SK-N-MC (cell line): ENCODE measurements around the gene S100A1.
A peak's percentile ranks its signal among the peaks of the same experiment; 100 is the strongest.

Source experiments
- DNase-seq: peaks from one replicate; pipeline ENCODE4 v3.0.0-alpha.2; 2011; ENCODE audit warnings: low read depth, low spot score
- H3K27ac ChIP-seq: fragments of 200-600 bp; sonication (generic); 2 replicates; pipeline ENCODE4 v1.5.1; 2016; ENCODE audit warnings: mixed run types
- H3K36me3 ChIP-seq: fragments of 200-600 bp; sonication (generic); 2 replicates; pipeline ENCODE4 v1.6.1; 2017; ENCODE audit warnings: antibody characterized with exemption, low read length, mixed read lengths; ENCODE audit not compliant: insufficient read depth
- H3K4me3 ChIP-seq: fragments of 200-600 bp; sonication (generic); 2 replicates; pipeline ENCODE4 v1.5.1; 2016
- H3K9ac ChIP-seq: fragments of 200-600 bp; sonication (generic); 2 replicates; pipeline ENCODE4 v1.8.0; 2017; ENCODE audit warnings: mixed run types, mixed read lengths; ENCODE audit not compliant: insufficient read length
- H3K9me3 ChIP-seq: fragments of 200-600 bp; sonication (generic); 2 replicates; pipeline ENCODE4 v1.6.1; 2017; ENCODE audit warnings: low read depth, mild to moderate bottlenecking, antibody characterized with exemption, low read length, moderate library complexity, mixed read lengths
- EZH2 ChIP-seq: fragments of 200-600 bp; sonication (generic); IDR thresholded peaks from one replicate; pipeline ENCODE4 v1.6.1; 2017; ENCODE audit warnings: antibody characterized with exemption
- FOXP2 ChIP-seq: optimal IDR thresholded peaks from 2 replicates; pipeline ENCODE3; 2011; ENCODE audit warnings: mild to moderate bottlenecking, moderate library complexity; ENCODE audit not compliant: insufficient read depth; ENCODE audit errors: extremely low read length, control extremely low read depth
- POLR2AphosphoS5 ChIP-seq: IDR thresholded peaks from 2 replicates; pipeline ENCODE4 v1.6.1; 2012; ENCODE audit warnings: mild to moderate bottlenecking, low read depth, low read length, borderline replicate concordance

The S100A1 gene

GRCh38 chr1:153642161-153642560 lies 13.9 kb downstream of the S100A1 start:
- Histone ChIP-seq H3K9ac (no peak overlapping the region), H3K4me3 (no peak overlapping the region), H3K27ac (no peak overlapping the region), H3K9me3 (no peaks in the 10 kb centered on the region), H3K36me3 (peaks cover 95% of the 10 kb centered on the region)
- no peak for DNase-seq
- TF ChIP-seq FOXP2 (no peak), EZH2 (no peak), POLR2AphosphoS5 (peak; percentile 19; the same call in 1 of the 2 replicates)

- no peak overlapping the region for H3K27ac ChIP-seq
- no peak overlapping the region for H3K4me3 ChIP-seq
- TF ChIP-seq POLR2AphosphoS5 (0 out of 2 replicates have a peak, but pooled peaks have one; percentile 4), FOXP2 (no peak)
- no peak overlapping the region for H3K9ac ChIP-seq
- H3K36me3 ChIP-seq = peaks cover 86% of the 10 kb centered on the region
- no peak for DNase-seq
- no peaks in the 10 kb centered on the region for H3K9me3 ChIP-seq
These were observed 14.9 kb downstream of the S100A1 start for GRCh38 chr1:153643100-153643499.

GRCh38 chr1:153643816-153644215 lies 15.6 kb downstream of the S100A1 start:
- no peak overlapping the region for H3K9ac ChIP-seq
- peaks cover 78% of the 10 kb centered on the region for H3K36me3 ChIP-seq
- no peak overlapping the region for H3K4me3 ChIP-seq
- no peak for TF ChIP-seq FOXP2
- no peak for TF ChIP-seq POLR2AphosphoS5
- TF ChIP-seq EZH2 = no peak
- H3K9me3 ChIP-seq = no peaks in the 10 kb centered on the region
- H3K27ac ChIP-seq = no peak overlapping the region
- DNase-seq = no peak

- H3K9me3 ChIP-seq = no peaks in the 10 kb centered on the region
- H3K9ac ChIP-seq = no peak overlapping the region
- H3K27ac ChIP-seq = peak overlapping the region; percentile 14; the same call in 1 of the 2 replicates
- H3K36me3 ChIP-seq = peaks cover 48% of the 10 kb centered on the region
- no peak for DNase-seq
- no peak overlapping the region for H3K4me3 ChIP-seq
- TF ChIP-seq FOXP2 (no peak), EZH2 (no peak), POLR2AphosphoS5 (no peak)
These were observed 18.6 kb downstream of the S100A1 start for GRCh38 chr1:153646672-153647345.

- Histone ChIP-seq H3K4me3 (no peak overlapping the region), H3K9me3 (no peaks in the 10 kb centered on the region), H3K36me3 (peaks cover 43% of the 10 kb centered on the region), H3K27ac (peak overlapping the region; percentile 14; the same call in 1 of the 2 replicates), H3K9ac (no peak overlapping the region)
- peak; percentile 14; the same call in 1 of the 2 replicates for TF ChIP-seq POLR2AphosphoS5
- TF ChIP-seq FOXP2 = no peak
- DNase-seq = no peak
These were observed 19.1 kb downstream of the S100A1 start for GRCh38 chr1:153647346-153647714.

- Histone ChIP-seq H3K36me3 (peaks cover 35% of the 10 kb centered on the region), H3K4me3 (no peak overlapping the region), H3K27ac (no peak overlapping the region), H3K9ac (no peak overlapping the region), H3K9me3 (no peaks in the 10 kb centered on the region)
- DNase-seq = no peak
- no peak for TF ChIP-seq FOXP2
- no peak for TF ChIP-seq EZH2
- peak; percentile 51 for TF ChIP-seq POLR2AphosphoS5
These were observed 19.9 kb downstream of the S100A1 start for GRCh38 chr1:153648000-153648643.

GRCh38 chr1:153649137-153649862 lies 21.1 kb downstream of the S100A1 start:
- no peaks in the 10 kb centered on the region for H3K9me3 ChIP-seq
- TF ChIP-seq EZH2 = no peak
- TF ChIP-seq POLR2AphosphoS5 = 0 out of 2 replicates have a peak, but pooled peaks have one; percentile 38
- no peak for TF ChIP-seq FOXP2
- no peak overlapping the region for H3K9ac ChIP-seq
- peaks cover 24% of the 10 kb centered on the region for H3K36me3 ChIP-seq
- H3K27ac ChIP-seq = no peak overlapping the region
- H3K4me3 ChIP-seq = no peak overlapping the region
- DNase-seq = no peak

GRCh38 chr1:153649863-153650235 lies 21.6 kb downstream of the S100A1 start:
- H3K27ac ChIP-seq = no peak overlapping the region
- no peak for DNase-seq
- H3K9me3 ChIP-seq = no peaks in the 10 kb centered on the region
- H3K9ac ChIP-seq = no peak overlapping the region
- no peak for TF ChIP-seq FOXP2
- no peak for TF ChIP-seq EZH2
- no peak for TF ChIP-seq POLR2AphosphoS5
- H3K36me3 ChIP-seq = peaks cover 18% of the 10 kb centered on the region
- no peak overlapping the region for H3K4me3 ChIP-seq
